Calu3 (cell line): ENCODE results near the gene GALNT17. TPM values are rescaled to one million over a fixed set of nuclear protein-coding genes. Genes with fewer than 3 reads are reported as not detected.

Experiments
- BruUV-seq: library from RNA; stranded (reverse); fragments of 400-500 nt; replicated peaks from 2 replicates; lab custom pipeline; 2021; lab: Mats Ljungman, UMichigan
- CTCF ChIA-PET: fragments of 300-600 bp; sonication (Branson Sonifier 250); formaldehyde crosslinking; loops from one replicate; lab custom pipeline; 2022; ENCODE audit warnings: antibody characterized with exemption; lab: Charles Lee
- DNase-seq: peaks from one replicate; pipeline ENCODE4 v3.0.0; 2022
- H3K27ac Mint-ChIP-seq: one replicate; pipeline ENCODE4 v1.8.0; 2022; ENCODE audit warnings: mixed read lengths; ENCODE audit not compliant: unreplicated experiment
- H3K27me3 Mint-ChIP-seq: one replicate; pipeline ENCODE4 v1.8.0; 2022; ENCODE audit warnings: mixed read lengths; ENCODE audit not compliant: unreplicated experiment
- H3K36me3 Mint-ChIP-seq: one replicate; pipeline ENCODE4 v1.8.0; 2022; ENCODE audit warnings: mild to moderate bottlenecking, moderate library complexity, mixed read lengths; ENCODE audit not compliant: insufficient read depth, unreplicated experiment
- H3K4me1 Mint-ChIP-seq: one replicate; pipeline ENCODE4 v1.8.0; 2022; ENCODE audit warnings: mild to moderate bottlenecking, low read depth, mixed read lengths; ENCODE audit not compliant: unreplicated experiment
- H3K4me3 Mint-ChIP-seq: one replicate; pipeline ENCODE4 v1.8.0; 2022; ENCODE audit warnings: mild to moderate bottlenecking, low read depth, moderate library complexity, mixed read lengths; ENCODE audit not compliant: unreplicated experiment
- H3K9me3 Mint-ChIP-seq: one replicate; pipeline ENCODE4 v1.8.0; 2022; ENCODE audit warnings: low read depth, mixed read lengths; ENCODE audit not compliant: unreplicated experiment
- intact Hi-C: fragments of 100-400 bp; cut with micrococcal nuclease; formaldehyde crosslinking; loops from one replicate; pipeline ENCODE4 v1.10.0; 2022; ENCODE audit not compliant: unreplicated experiment
- total RNA-seq: library from RNA; stranded (reverse); gene quantifications from 2 replicates; pipeline ENCODE4 v1.2.3, GENCODE V29; 2022
- TF ChIP-seq, protein P1 (sequence below): fragments of 200-600 bp; IDR thresholded peaks from one replicate; pipeline ENCODE4 v1.8.0; 2022; ENCODE audit warnings: antibody characterized with exemption; ENCODE audit not compliant: unreplicated experiment

GALNT17 gene
- total RNA-seq, 1 experiment from 2014 or later = not detected

DNA sequence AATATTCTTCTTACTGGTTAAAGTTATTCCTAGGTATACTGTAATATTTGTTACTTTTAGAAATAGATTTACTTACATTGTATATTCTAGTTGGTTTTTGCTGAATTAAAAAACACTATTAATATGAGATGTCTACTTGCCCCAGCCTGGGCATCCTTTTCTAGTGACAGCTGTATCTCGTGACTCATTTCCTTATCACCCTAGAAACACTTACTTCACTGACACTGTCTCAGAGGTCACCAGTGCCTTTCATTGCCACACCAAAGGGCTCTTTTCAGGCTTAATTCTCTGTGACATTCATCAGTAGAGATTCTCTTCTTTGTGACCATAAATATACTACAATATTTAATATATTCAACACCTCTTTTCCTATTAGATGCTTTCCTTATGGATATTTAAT lies 194.7 kb downstream of the GALNT17 start:
- CTCF ChIA-PET = no interaction called here
- BruUV-seq = no TSS peak

DNA sequence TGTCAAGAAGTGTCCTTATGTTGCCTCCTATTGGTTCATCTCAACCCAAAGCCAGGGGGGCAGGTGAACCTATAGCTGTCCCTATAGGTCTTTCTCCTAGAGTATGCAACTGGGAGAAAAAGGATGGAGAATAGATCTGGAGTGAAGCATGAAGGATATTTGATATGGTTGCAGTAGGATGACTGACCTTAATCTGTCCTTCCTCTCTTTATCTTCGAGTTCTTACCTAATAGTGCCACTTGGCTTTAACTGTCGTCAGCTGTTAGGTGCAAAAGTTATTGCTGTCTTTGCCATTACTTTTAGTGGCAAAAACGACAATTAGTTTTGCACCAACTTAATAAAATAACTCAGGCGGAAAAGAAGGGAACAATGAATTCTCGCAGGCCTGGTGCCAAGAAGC lies 196.0 kb downstream of the GALNT17 start:
- H3K36me3 Mint-ChIP-seq = no peaks in the 10 kb centered on the region
- no peaks in the 10 kb centered on the region for H3K4me1 Mint-ChIP-seq
- H3K9me3 Mint-ChIP-seq = peaks cover 9% of the 10 kb centered on the region
- no peaks in the 10 kb centered on the region for H3K27me3 Mint-ChIP-seq
- H3K4me3 Mint-ChIP-seq = no peak overlapping the region
- DNase-seq = no peak
- BruUV-seq = no TSS peak
- intact Hi-C loops = no loop called here
- TF ChIP-seq, protein P1, sequence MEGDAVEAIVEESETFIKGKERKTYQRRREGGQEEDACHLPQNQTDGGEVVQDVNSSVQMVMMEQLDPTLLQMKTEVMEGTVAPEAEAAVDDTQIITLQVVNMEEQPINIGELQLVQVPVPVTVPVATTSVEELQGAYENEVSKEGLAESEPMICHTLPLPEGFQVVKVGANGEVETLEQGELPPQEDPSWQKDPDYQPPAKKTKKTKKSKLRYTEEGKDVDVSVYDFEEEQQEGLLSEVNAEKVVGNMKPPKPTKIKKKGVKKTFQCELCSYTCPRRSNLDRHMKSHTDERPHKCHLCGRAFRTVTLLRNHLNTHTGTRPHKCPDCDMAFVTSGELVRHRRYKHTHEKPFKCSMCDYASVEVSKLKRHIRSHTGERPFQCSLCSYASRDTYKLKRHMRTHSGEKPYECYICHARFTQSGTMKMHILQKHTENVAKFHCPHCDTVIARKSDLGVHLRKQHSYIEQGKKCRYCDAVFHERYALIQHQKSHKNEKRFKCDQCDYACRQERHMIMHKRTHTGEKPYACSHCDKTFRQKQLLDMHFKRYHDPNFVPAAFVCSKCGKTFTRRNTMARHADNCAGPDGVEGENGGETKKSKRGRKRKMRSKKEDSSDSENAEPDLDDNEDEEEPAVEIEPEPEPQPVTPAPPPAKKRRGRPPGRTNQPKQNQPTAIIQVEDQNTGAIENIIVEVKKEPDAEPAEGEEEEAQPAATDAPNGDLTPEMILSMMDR = no peak
- CTCF ChIA-PET = no interaction called here
- no peak overlapping the region for H3K27ac Mint-ChIP-seq

More for the DNA sequence above, 194.7 kb downstream of the GALNT17 start:
- intact Hi-C loops = no loop called here
- TF ChIP-seq, protein P1 = no peak
- DNase-seq = no peak
- no peak overlapping the region for H3K4me3 Mint-ChIP-seq
- no peaks in the 10 kb centered on the region for H3K27me3 Mint-ChIP-seq
- no peaks in the 10 kb centered on the region for H3K36me3 Mint-ChIP-seq
- H3K9me3 Mint-ChIP-seq = peaks cover 9% of the 10 kb centered on the region
- H3K4me1 Mint-ChIP-seq = no peaks in the 10 kb centered on the region
- H3K27ac Mint-ChIP-seq = no peak overlapping the region

DNA sequence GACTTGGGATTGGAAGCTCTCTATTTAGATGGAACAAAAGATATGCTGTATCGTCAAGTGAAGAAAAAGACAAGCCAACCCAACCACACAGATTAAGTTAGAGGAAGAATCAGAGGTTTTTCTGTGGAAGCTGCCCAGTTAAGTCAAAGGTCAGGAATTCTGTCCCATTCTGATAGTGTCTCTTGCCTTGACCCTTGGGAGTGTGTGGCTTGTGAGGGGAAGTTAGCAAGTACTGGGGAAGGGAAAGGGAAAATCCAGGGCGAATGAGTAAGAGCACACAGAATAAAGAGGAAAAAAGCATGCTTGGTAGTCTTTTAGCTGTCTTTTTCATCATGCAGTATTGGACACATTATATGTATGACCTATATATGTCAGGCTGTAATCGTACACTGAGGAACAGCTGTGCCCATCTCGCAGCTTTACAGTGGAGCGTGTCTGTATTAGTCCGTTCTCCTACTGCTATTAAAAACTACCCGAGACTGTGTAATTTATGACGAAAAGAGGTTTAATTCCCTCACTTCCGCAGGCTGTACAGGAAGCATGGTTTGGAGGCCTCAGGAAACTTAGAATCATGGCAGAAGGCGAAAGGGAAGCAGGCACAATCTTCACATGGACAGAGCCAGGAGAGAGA lies 197.2 kb downstream of the GALNT17 start:
- Mint-ChIP-seq H3K4me3 (no peak overlapping the region), H3K27ac (no peak overlapping the region)
- BruUV-seq = no TSS peak

DNA sequence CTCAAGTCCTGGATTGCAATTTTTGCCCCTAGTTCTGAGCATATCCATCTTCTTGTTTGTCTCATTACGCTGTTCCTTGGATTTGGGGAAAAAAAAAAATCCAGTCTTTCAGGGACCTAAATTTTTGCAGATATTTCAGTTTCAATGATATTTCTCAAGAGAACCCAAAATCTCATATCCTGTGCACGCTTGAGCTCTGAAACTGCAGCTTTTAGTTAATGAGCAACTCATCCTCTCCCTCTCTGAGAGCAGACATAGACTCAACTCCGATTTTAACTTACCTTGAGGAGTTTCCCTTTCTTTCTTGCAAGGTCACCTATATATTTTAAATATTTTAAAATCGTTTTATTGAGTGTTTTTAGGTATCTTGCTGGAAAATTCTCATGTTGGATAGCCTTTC lies 200.3 kb downstream of the GALNT17 start:
- BruUV-seq = no TSS peak
- no peaks in the 10 kb centered on the region for H3K36me3 Mint-ChIP-seq
- CTCF ChIA-PET = no interaction called here
- H3K27me3 Mint-ChIP-seq = no peaks in the 10 kb centered on the region
- no peaks in the 10 kb centered on the region for H3K4me1 Mint-ChIP-seq
- no peak overlapping the region for H3K27ac Mint-ChIP-seq
- TF ChIP-seq, protein P1 = no peak
- DNase-seq = no peak
- H3K4me3 Mint-ChIP-seq = no peak overlapping the region
- intact Hi-C loops = no loop called here
- H3K9me3 Mint-ChIP-seq = peaks cover 11% of the 10 kb centered on the region

More for the DNA sequence above, 197.2 kb downstream of the GALNT17 start:
- CTCF ChIA-PET = no interaction called here
- Mint-ChIP-seq H3K36me3 (no peaks in the 10 kb centered on the region), H3K4me1 (no peaks in the 10 kb centered on the region), H3K27me3 (no peaks in the 10 kb centered on the region), H3K9me3 (peaks cover 11% of the 10 kb centered on the region)
- intact Hi-C loops = no loop called here
- TF ChIP-seq, protein P1 = no peak
- DNase-seq = no peak
